SK-N-SH treated with all-trans-retinoic acid at 6 μM for 48 hours (cell line): ENCODE measurements around the gene OXNAD1.

Experiments
- ATAC-seq: fragments of 200-7000 bp; cut with Tn5 transposase; 3 replicates; pipeline ENCODE4 v1.9.1; 2020; ENCODE audit warnings: mild to moderate bottlenecking, moderate library complexity
- ARNTL ChIP-seq: fragments of 450-650 bp; formaldehyde crosslinking; IDR thresholded peaks from 2 replicates; pipeline ENCODE4 v1.5.0; 2020; ENCODE audit warnings: low read depth, mild to moderate bottlenecking, moderate library complexity, borderline replicate concordance
- BACH2 ChIP-seq: fragments of 250-450 bp; sonication (Bioruptor Pico); IDR thresholded peaks from 2 replicates; pipeline ENCODE4 v1.9.0; 2021; ENCODE audit warnings: mild to moderate bottlenecking, borderline replicate concordance
- CREB5 ChIP-seq: fragments of 250-450 bp; sonication (Bioruptor Pico); IDR thresholded peaks from 2 replicates; pipeline ENCODE4 v1.5.1; 2020; ENCODE audit warnings: low read depth, mild to moderate bottlenecking, moderate library complexity
- CSDC2 ChIP-seq: fragments of 250-450 bp; sonication (Bioruptor Pico); IDR thresholded peaks from 2 replicates; pipeline ENCODE4 v1.5.0; 2020; ENCODE audit warnings: mild to moderate bottlenecking, moderate library complexity
- ESRRG ChIP-seq: fragments of 250-450 bp; sonication (Bioruptor Pico); IDR thresholded peaks from 2 replicates; pipeline ENCODE4 v1.6.1; 2021; ENCODE audit warnings: mild to moderate bottlenecking
- GLIS3 ChIP-seq: fragments of 250-450 bp; sonication (Bioruptor Pico); IDR thresholded peaks from 2 replicates; pipeline ENCODE4 v1.5.0; 2020; ENCODE audit warnings: mild to moderate bottlenecking, moderate library complexity
- ISL1 ChIP-seq: fragments of 250-450 bp; sonication (Bioruptor Pico); IDR thresholded peaks from 2 replicates; pipeline ENCODE4 v2.1.2; 2022; ENCODE audit warnings: mild to moderate bottlenecking, moderate library complexity
- OSR1 ChIP-seq: fragments of 250-450 bp; sonication (Bioruptor Pico); IDR thresholded peaks from 2 replicates; pipeline ENCODE4 v1.8.0; 2022; ENCODE audit warnings: moderate library complexity, mild to moderate bottlenecking, inconsistent platforms
- PATZ1 ChIP-seq: fragments of 250-450 bp; sonication (Bioruptor Pico); IDR thresholded peaks from 2 replicates; pipeline ENCODE4 v1.8.0; 2020; ENCODE audit warnings: mild to moderate bottlenecking, moderate library complexity, borderline replicate concordance
- POU6F1 ChIP-seq: fragments of 250-450 bp; sonication (Bioruptor Pico); IDR thresholded peaks from 2 replicates; pipeline ENCODE4 v1.8.0; 2021; ENCODE audit warnings: low read depth, mild to moderate bottlenecking, moderate library complexity, borderline replicate concordance
- TOX ChIP-seq: fragments of 250-450 bp; sonication (Bioruptor Pico); IDR thresholded peaks from 2 replicates; pipeline ENCODE4 v1.8.0; 2021; ENCODE audit warnings: mild to moderate bottlenecking, moderate library complexity, borderline replicate concordance
- TSHZ2 ChIP-seq: fragments of 250-450 bp; sonication (Bioruptor Pico); IDR thresholded peaks from 2 replicates; pipeline ENCODE4 v1.5.0; 2020; ENCODE audit warnings: mild to moderate bottlenecking, moderate library complexity
- ZC3H10 ChIP-seq: fragments of 250-450 bp; sonication (Bioruptor Pico); IDR thresholded peaks from 2 replicates; pipeline ENCODE4 v1.5.1; 2021; ENCODE audit warnings: mild to moderate bottlenecking, moderate library complexity
- ZFP3 ChIP-seq: fragments of 250-450 bp; sonication (Bioruptor Pico); IDR thresholded peaks from 2 replicates; pipeline ENCODE4 v1.5.0; 2020; ENCODE audit warnings: mild to moderate bottlenecking, moderate library complexity
- ZFP30 ChIP-seq: fragments of 450-650 bp; formaldehyde crosslinking; IDR thresholded peaks from 2 replicates; pipeline ENCODE4 v1.5.0; 2022; ENCODE audit warnings: mild to moderate bottlenecking, moderate library complexity
- ZNF565 ChIP-seq: fragments of 450-650 bp; formaldehyde crosslinking; conservative IDR thresholded peaks from 2 replicates; pipeline ENCODE4 v1.5.0; 2020; ENCODE audit warnings: low read depth, mild to moderate bottlenecking, moderate library complexity
- ZNF70 ChIP-seq: fragments of 450-650 bp; formaldehyde crosslinking; IDR thresholded peaks from 2 replicates; pipeline ENCODE4 v1.5.0; 2020; ENCODE audit warnings: mild to moderate bottlenecking, moderate library complexity
- ZNF8 ChIP-seq: fragments of 450-650 bp; formaldehyde crosslinking; IDR thresholded peaks from 2 replicates; pipeline ENCODE4 v1.5.0; 2020; ENCODE audit warnings: mild to moderate bottlenecking, moderate library complexity

The OXNAD1 gene

GRCh38 chr3:16264708-16265454 is at the start of gene OXNAD1, which contains the start of gene DPH3:
OXNAD1 (plus strand) TSS chr3:16265212; CDS start chr3:16270953, 5,741 bp downstream.
DPH3 (minus strand) TSS chr3:16264943; CDS start chr3:16264876, 67 bp downstream.
- TF ChIP-seq CREB5 (CRISPR knock-in tag) (no peak), TOX (CRISPR knock-in tag) (no peak), ISL1 (CRISPR knock-in tag) (no peak), ZNF70 (CRISPR knock-in tag) (no peak), ZC3H10 (CRISPR knock-in tag) (no peak), PATZ1 (CRISPR knock-in tag) (no peak), ZFP3 (CRISPR knock-in tag) (no peak), CSDC2 (CRISPR knock-in tag) (no peak), ARNTL (CRISPR knock-in tag) (no peak), BACH2 (CRISPR knock-in tag) (no peak), POU6F1 (no peak), ZNF8 (no peak), GLIS3 (CRISPR knock-in tag) (no peak), ESRRG (CRISPR knock-in tag) (no peak), ZNF565 (no peak), OSR1 (CRISPR knock-in tag) (no peak), TSHZ2 (no peak), ZFP30 (CRISPR knock-in tag) (no peak)
- ATAC-seq: peak; percentile 98

GRCh38 chr3:16216373-16216935 is 48.6 kb upstream of the OXNAD1 start:
- no peak; the same call in 2 of the 3 replicates for ATAC-seq
- TF ChIP-seq CREB5 (CRISPR knock-in tag) (no peak), ARNTL (CRISPR knock-in tag) (no peak), TOX (CRISPR knock-in tag) (no peak), ZFP30 (CRISPR knock-in tag) (no peak), ESRRG (CRISPR knock-in tag) (no peak), ISL1 (CRISPR knock-in tag) (no peak), ZNF8 (no peak), GLIS3 (CRISPR knock-in tag) (no peak), CSDC2 (CRISPR knock-in tag) (no peak), TSHZ2 (no peak), PATZ1 (CRISPR knock-in tag) (no peak), POU6F1 (no peak), BACH2 (CRISPR knock-in tag) (no peak)
